SK-N-SH treated with all-trans-retinoic acid at 6 μM for 48 hours (cell line): ENCODE results near the gene MYO16.

Source experiments
- ATAC-seq: fragments of 200-7000 bp; cut with Tn5 transposase; 3 replicates; pipeline ENCODE4 v1.9.1; 2020; ENCODE audit warnings: mild to moderate bottlenecking, moderate library complexity
- ARNTL ChIP-seq: fragments of 450-650 bp; formaldehyde crosslinking; IDR thresholded peaks from 2 replicates; pipeline ENCODE4 v1.5.0; 2020; ENCODE audit warnings: low read depth, mild to moderate bottlenecking, moderate library complexity, borderline replicate concordance
- BACH2 ChIP-seq: fragments of 250-450 bp; sonication (Bioruptor Pico); IDR thresholded peaks from 2 replicates; pipeline ENCODE4 v1.9.0; 2021; ENCODE audit warnings: mild to moderate bottlenecking, borderline replicate concordance
- CSDC2 ChIP-seq: fragments of 250-450 bp; sonication (Bioruptor Pico); IDR thresholded peaks from 2 replicates; pipeline ENCODE4 v1.5.0; 2020; ENCODE audit warnings: mild to moderate bottlenecking, moderate library complexity
- ESRRG ChIP-seq: fragments of 250-450 bp; sonication (Bioruptor Pico); IDR thresholded peaks from 2 replicates; pipeline ENCODE4 v1.6.1; 2021; ENCODE audit warnings: mild to moderate bottlenecking
- GLIS3 ChIP-seq: fragments of 250-450 bp; sonication (Bioruptor Pico); IDR thresholded peaks from 2 replicates; pipeline ENCODE4 v1.5.0; 2020; ENCODE audit warnings: mild to moderate bottlenecking, moderate library complexity
- ISL1 ChIP-seq: fragments of 250-450 bp; sonication (Bioruptor Pico); IDR thresholded peaks from 2 replicates; pipeline ENCODE4 v2.1.2; 2022; ENCODE audit warnings: mild to moderate bottlenecking, moderate library complexity
- OSR1 ChIP-seq: fragments of 250-450 bp; sonication (Bioruptor Pico); IDR thresholded peaks from 2 replicates; pipeline ENCODE4 v1.8.0; 2022; ENCODE audit warnings: moderate library complexity, mild to moderate bottlenecking, inconsistent platforms
- PPARA ChIP-seq: fragments of 250-450 bp; sonication (Bioruptor Pico); IDR thresholded peaks from 2 replicates; pipeline ENCODE4 v1.5.0; 2020; ENCODE audit warnings: mild to moderate bottlenecking, borderline replicate concordance
- RARB ChIP-seq: fragments of 250-450 bp; sonication (Bioruptor Pico); IDR thresholded peaks from 2 replicates; pipeline ENCODE4 v1.8.0; 2021; ENCODE audit warnings: mild to moderate bottlenecking, moderate library complexity
- SNAI2 ChIP-seq: fragments of 250-450 bp; sonication (Bioruptor Pico); IDR thresholded peaks from 2 replicates; pipeline ENCODE4 v1.5.0; 2020; ENCODE audit warnings: mild to moderate bottlenecking, moderate library complexity
- TCF4 ChIP-seq: fragments of 250-450 bp; sonication (Bioruptor Pico); IDR thresholded peaks from 2 replicates; pipeline ENCODE4 v1.8.0; 2021; ENCODE audit warnings: mild to moderate bottlenecking, moderate library complexity, borderline replicate concordance
- TOX ChIP-seq: fragments of 250-450 bp; sonication (Bioruptor Pico); IDR thresholded peaks from 2 replicates; pipeline ENCODE4 v1.8.0; 2021; ENCODE audit warnings: mild to moderate bottlenecking, moderate library complexity, borderline replicate concordance
- TSHZ2 ChIP-seq: fragments of 250-450 bp; sonication (Bioruptor Pico); IDR thresholded peaks from 2 replicates; pipeline ENCODE4 v1.5.0; 2020; ENCODE audit warnings: mild to moderate bottlenecking, moderate library complexity
- ZC3H10 ChIP-seq: fragments of 250-450 bp; sonication (Bioruptor Pico); IDR thresholded peaks from 2 replicates; pipeline ENCODE4 v1.5.1; 2021; ENCODE audit warnings: mild to moderate bottlenecking, moderate library complexity
- ZFP3 ChIP-seq: fragments of 250-450 bp; sonication (Bioruptor Pico); IDR thresholded peaks from 2 replicates; pipeline ENCODE4 v1.5.0; 2020; ENCODE audit warnings: mild to moderate bottlenecking, moderate library complexity
- ZFP30 ChIP-seq: fragments of 450-650 bp; formaldehyde crosslinking; IDR thresholded peaks from 2 replicates; pipeline ENCODE4 v1.5.0; 2022; ENCODE audit warnings: mild to moderate bottlenecking, moderate library complexity
- ZNF565 ChIP-seq: fragments of 450-650 bp; formaldehyde crosslinking; conservative IDR thresholded peaks from 2 replicates; pipeline ENCODE4 v1.5.0; 2020; ENCODE audit warnings: low read depth, mild to moderate bottlenecking, moderate library complexity
- ZNF70 ChIP-seq: fragments of 450-650 bp; formaldehyde crosslinking; IDR thresholded peaks from 2 replicates; pipeline ENCODE4 v1.5.0; 2020; ENCODE audit warnings: mild to moderate bottlenecking, moderate library complexity
- ZNF8 ChIP-seq: fragments of 450-650 bp; formaldehyde crosslinking; IDR thresholded peaks from 2 replicates; pipeline ENCODE4 v1.5.0; 2020; ENCODE audit warnings: mild to moderate bottlenecking, moderate library complexity
- TF ChIP-seq, protein P1 (sequence below): fragments of 250-450 bp; sonication (Bioruptor Pico); IDR thresholded peaks from 2 replicates; pipeline ENCODE4 v1.8.0; 2021; ENCODE audit warnings: low read depth, mild to moderate bottlenecking, moderate library complexity, borderline replicate concordance
- TF ChIP-seq, protein P2 (sequence below): fragments of 250-450 bp; sonication (Bioruptor Pico); IDR thresholded peaks from 2 replicates; pipeline ENCODE4 v1.8.0; 2020; ENCODE audit warnings: mild to moderate bottlenecking, moderate library complexity, borderline replicate concordance
- TF ChIP-seq, protein P3 (sequence below): fragments of 250-450 bp; sonication (Bioruptor Pico); IDR thresholded peaks from 2 replicates; pipeline ENCODE4 v1.5.1; 2020; ENCODE audit warnings: low read depth, mild to moderate bottlenecking, moderate library complexity

MYO16 gene

GRCh38 chr13:108676620-108677019 is 47.2 kb downstream of the MYO16 start:
- no peak for TF ChIP-seq PPARA (CRISPR knock-in tag)
- ATAC-seq: no peak

- ATAC-seq: no peak
- TF ChIP-seq SNAI2 (no peak), TCF4 (CRISPR knock-in tag) (no peak), ESRRG (CRISPR knock-in tag) (no peak)
Observed at GRCh38 chr13:108677806-108678205, 48.4 kb downstream of the MYO16 start.

- TF ChIP-seq ZNF70 (CRISPR knock-in tag) (no peak), TSHZ2 (no peak), ZFP30 (no peak), ZFP3 (CRISPR knock-in tag) (no peak), SNAI2 (no peak), RARB (CRISPR knock-in tag) (no peak), ARNTL (CRISPR knock-in tag) (no peak), ZC3H10 (CRISPR knock-in tag) (no peak), ZNF565 (CRISPR knock-in tag) (no peak), ESRRG (CRISPR knock-in tag) (no peak), TOX (no peak), BACH2 (CRISPR knock-in tag) (no peak), GLIS3 (CRISPR knock-in tag) (no peak), ZNF8 (CRISPR knock-in tag) (no peak), ISL1 (no peak)
- TF ChIP-seq, protein P1, sequence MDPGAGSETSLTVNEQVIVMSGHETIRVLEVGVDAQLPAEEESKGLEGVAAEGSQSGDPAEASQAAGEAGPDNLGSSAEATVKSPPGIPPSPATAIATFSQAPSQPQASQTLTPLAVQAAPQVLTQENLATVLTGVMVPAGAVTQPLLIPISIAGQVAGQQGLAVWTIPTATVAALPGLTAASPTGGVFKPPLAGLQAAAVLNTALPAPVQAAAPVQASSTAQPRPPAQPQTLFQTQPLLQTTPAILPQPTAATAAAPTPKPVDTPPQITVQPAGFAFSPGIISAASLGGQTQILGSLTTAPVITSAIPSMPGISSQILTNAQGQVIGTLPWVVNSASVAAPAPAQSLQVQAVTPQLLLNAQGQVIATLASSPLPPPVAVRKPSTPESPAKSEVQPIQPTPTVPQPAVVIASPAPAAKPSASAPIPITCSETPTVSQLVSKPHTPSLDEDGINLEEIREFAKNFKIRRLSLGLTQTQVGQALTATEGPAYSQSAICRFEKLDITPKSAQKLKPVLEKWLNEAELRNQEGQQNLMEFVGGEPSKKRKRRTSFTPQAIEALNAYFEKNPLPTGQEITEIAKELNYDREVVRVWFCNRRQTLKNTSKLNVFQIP (CRISPR knock-in tag): no peak
- TF ChIP-seq, protein P2, sequence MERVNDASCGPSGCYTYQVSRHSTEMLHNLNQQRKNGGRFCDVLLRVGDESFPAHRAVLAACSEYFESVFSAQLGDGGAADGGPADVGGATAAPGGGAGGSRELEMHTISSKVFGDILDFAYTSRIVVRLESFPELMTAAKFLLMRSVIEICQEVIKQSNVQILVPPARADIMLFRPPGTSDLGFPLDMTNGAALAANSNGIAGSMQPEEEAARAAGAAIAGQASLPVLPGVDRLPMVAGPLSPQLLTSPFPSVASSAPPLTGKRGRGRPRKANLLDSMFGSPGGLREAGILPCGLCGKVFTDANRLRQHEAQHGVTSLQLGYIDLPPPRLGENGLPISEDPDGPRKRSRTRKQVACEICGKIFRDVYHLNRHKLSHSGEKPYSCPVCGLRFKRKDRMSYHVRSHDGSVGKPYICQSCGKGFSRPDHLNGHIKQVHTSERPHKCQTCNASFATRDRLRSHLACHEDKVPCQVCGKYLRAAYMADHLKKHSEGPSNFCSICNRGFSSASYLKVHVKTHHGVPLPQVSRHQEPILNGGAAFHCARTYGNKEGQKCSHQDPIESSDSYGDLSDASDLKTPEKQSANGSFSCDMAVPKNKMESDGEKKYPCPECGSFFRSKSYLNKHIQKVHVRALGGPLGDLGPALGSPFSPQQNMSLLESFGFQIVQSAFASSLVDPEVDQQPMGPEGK (CRISPR knock-in tag): no peak
- TF ChIP-seq, protein P3, sequence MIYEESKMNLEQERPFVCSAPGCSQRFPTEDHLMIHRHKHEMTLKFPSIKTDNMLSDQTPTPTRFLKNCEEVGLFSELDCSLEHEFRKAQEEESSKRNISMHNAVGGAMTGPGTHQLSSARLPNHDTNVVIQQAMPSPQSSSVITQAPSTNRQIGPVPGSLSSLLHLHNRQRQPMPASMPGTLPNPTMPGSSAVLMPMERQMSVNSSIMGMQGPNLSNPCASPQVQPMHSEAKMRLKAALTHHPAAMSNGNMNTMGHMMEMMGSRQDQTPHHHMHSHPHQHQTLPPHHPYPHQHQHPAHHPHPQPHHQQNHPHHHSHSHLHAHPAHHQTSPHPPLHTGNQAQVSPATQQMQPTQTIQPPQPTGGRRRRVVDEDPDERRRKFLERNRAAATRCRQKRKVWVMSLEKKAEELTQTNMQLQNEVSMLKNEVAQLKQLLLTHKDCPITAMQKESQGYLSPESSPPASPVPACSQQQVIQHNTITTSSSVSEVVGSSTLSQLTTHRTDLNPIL (CRISPR knock-in tag): no peak
- no peak for ATAC-seq
Observed at GRCh38 chr13:108680011-108680410, 50.6 kb downstream of the MYO16 start.

DNA sequence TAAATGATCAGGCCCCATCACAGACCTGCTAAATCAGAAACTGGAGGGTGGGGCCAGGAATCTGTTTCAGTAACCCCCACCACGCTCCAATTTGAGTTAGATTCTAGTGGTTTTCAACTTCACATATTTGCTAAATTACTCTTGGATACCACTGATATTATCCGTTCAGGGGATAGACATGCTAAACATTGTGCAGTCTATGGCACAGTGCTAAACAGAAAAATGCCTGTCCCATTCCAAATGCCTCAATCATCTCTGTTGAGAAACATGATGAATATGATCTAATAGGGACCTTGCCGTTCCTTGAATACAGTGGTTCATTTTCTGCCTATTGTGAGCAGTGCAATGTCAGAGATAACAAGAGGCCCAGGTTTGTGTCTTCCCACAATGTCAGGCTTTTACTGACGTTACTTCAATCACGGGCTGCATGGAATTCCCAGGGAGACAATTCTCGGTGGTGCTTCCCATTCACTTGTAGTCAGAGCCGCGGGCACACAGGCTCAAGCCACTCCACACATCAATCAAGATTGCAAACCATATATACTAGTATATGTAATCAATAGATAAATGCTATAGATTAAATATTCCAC is 52.7 kb downstream of the MYO16 start:
- no peak for ATAC-seq
- TF ChIP-seq OSR1 (CRISPR knock-in tag) (no peak), TCF4 (CRISPR knock-in tag) (no peak), ISL1 (no peak), SNAI2 (no peak), ZNF565 (CRISPR knock-in tag) (no peak), TOX (no peak), CSDC2 (no peak), ZC3H10 (CRISPR knock-in tag) (no peak), TSHZ2 (no peak), ZFP3 (CRISPR knock-in tag) (no peak), ZNF70 (CRISPR knock-in tag) (no peak), ARNTL (CRISPR knock-in tag) (no peak), ESRRG (CRISPR knock-in tag) (no peak), ZFP30 (no peak), GLIS3 (CRISPR knock-in tag) (no peak)
- TF ChIP-seq, protein P2 (CRISPR knock-in tag): no peak
